Activated T-helper 1 cell treated with Interleukin-2 at 50 U/mL for 16 hours (primary cell): ENCODE measurements around the gene ARHGAP23.

Experiments
- DNase-seq: peaks from one replicate; pipeline ENCODE4 v3.0.0-alpha.2; 2020; ENCODE audit warnings: low read depth

The ARHGAP23 gene

GRCh38 chr17:38428112-38428642 is at the start of gene ARHGAP23:
ARHGAP23 (plus strand) TSS chr17:38428464; CDS start chr17:38428486, 22 bp downstream.
- peak; percentile 13 for DNase-seq

DNA sequence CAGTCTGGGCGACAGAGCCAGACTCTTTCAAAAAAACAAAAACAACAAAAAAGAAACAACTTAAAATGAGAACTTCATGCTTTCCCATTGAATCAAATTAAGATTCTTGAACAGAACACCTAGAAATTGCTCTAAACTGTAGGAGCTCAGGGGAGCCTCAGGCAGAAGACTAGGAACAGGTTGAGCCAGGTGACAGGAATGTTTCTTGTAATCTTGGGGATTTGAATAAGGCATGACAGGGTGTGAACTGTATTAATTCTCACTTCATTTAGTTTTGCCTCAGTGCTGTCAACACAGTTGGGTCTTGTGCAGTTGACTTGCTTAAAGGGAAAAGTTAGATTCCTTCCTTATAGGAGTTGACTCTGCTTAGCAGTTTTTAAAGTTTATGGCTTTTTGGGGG is 48.8 kb upstream of the ARHGAP23 start:
- DNase-seq = no peak

- DNase-seq = no peak
Measured at GRCh38 chr17:38395090-38395489, 33.2 kb upstream of the ARHGAP23 start.

DNA sequence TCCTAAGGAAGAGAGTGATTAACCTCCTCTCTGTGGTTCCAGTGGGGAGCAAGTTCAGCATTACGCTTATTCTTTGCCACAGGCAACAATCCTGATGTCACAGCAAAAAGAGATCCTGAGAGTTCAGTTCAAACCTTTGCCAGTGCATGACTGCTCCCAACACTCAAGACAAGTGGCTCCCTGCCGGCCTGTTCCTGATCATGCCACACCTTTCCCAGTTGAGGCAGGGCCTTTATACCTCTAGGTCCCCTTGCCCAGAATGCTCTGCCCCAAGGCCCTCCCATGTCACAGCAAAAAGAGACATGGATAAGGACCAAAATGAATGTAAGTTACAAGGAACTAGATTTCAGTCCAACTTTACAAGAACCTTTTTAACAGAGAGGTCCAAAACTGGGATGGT is 31.0 kb upstream of the ARHGAP23 start:
- DNase-seq = no peak

DNA sequence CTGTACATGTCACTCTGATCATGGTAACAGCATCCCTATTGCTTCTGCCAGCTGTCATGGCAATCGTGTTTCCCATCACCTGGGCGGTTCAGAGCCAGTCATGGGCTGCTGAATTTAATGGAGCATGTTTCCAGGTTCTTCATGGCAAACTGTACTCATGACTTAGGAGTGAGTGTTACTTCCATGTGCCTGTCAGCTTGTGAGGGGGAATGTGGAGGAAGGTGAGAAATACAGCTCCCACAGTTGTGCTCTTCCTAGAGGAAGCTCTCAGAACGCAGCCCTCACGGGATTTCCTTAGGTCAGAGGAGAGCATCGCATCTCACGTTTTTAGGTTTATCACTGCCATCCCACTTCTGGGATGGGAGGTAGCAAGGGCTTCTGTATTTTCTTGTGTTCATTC is 28.0 kb upstream of the ARHGAP23 start:
- no peak for DNase-seq

- no peak for DNase-seq
Measured at GRCh38 chr17:38401459-38401858, 26.8 kb upstream of the ARHGAP23 start.

DNA sequence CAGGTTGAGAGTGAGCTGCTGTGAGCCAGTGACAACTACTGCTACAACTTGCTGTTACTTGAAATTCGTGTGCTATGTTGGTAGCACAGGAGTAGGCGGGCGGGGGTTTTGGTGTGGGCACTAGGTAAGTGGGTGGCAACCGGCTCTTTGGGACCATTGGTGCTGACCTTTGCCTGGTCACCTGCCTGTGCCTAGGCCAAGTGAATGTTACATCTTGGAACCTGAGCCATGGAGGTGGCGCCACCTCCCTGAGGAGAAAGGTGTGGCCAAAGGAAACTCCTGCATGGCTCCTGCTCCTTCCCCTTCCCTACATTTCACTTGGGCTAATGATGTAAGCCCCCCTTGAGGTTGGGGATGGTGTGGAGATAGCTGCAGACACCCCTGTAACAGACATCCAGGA is 25.4 kb upstream of the ARHGAP23 start:
- no peak for DNase-seq

GRCh38 chr17:38403491-38403890 is 24.8 kb upstream of the ARHGAP23 start:
- DNase-seq = no peak

- no peak for DNase-seq
Measured at GRCh38 chr17:38404174-38404943, 23.9 kb upstream of the ARHGAP23 start.

DNA sequence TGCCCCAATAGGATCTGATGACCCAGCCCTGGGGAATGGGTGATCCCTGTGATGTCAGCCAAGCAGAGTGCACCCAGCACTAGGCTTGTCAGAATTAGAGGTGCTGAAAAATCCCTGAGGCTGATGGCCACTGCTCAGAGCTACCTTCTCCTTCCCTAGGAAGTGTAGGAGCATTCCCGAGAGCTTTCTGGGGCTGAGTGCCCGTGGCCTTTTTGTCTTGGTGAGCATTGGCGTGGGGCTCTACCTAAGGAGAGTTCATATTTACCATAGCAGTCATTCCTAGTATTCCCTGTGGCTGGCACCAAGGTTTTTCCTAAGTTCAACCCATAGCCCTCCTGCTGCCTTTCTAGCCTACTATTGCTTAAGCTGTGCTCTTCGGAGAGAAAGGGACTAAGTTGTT is 22.6 kb upstream of the ARHGAP23 start:
- no peak for DNase-seq

- no peak for DNase-seq
Measured at GRCh38 chr17:38410201-38410600, 18.1 kb upstream of the ARHGAP23 start.

GRCh38 chr17:38415250-38416194 is 12.7 kb upstream of the ARHGAP23 start:
- DNase-seq = no peak

DNA sequence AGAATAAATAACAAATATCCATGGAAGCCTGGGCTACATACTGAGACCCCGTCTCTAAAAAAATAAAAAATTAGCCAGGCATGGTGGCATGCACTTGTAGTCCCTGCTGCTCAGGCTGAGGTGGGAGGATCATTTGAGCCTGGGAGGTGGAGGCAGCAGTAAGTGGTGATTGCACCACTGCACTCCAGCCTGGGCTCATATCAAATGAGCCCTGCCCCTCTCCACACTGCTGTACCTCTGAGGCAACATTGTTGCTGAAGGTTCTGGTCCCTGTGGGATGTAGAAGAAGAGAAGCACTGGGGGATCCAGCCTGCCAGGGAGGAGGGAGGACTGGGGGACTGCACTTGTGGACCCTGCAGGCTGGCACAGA is 11.4 kb upstream of the ARHGAP23 start:
- DNase-seq = no peak

DNA sequence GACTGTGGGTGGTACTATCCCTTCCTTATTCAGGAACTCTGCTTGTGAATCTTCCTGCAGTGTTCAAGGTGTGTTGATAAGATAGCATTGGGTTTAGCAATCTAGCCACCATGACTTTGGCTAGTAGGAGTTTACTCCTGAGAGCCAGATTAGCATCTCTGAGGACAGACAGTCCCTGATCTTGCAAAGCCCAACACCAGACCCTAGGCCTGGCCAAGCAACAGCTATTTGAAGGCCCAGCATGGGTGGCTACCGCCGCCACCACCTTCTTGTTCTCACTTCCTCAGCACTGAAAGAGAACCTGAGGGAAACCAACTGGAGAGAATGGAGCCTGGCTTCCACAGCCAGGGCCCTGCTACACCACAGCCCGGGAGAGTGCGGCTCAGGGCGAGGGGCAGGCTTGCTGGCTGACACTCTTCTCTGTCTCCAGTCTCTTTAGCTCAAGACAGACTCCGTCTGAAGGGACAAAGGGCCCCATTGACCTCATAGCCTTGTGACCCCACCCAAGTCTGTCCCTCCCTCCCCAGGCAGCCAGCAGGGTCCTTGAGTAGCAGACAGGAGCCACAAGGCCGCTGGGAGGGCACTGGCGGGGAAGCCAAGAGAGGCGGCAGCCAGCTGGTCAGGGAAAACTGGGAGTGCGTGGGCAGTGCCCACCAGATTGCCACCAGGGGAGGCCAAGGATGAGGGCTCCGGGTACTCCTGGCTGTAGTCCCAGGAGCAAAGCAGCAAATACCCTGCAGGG is 10.9 kb upstream of the ARHGAP23 start:
- no peak for DNase-seq

GRCh38 chr17:38418062-38418692 is 10.1 kb upstream of the ARHGAP23 start:
- DNase-seq = no peak

DNA sequence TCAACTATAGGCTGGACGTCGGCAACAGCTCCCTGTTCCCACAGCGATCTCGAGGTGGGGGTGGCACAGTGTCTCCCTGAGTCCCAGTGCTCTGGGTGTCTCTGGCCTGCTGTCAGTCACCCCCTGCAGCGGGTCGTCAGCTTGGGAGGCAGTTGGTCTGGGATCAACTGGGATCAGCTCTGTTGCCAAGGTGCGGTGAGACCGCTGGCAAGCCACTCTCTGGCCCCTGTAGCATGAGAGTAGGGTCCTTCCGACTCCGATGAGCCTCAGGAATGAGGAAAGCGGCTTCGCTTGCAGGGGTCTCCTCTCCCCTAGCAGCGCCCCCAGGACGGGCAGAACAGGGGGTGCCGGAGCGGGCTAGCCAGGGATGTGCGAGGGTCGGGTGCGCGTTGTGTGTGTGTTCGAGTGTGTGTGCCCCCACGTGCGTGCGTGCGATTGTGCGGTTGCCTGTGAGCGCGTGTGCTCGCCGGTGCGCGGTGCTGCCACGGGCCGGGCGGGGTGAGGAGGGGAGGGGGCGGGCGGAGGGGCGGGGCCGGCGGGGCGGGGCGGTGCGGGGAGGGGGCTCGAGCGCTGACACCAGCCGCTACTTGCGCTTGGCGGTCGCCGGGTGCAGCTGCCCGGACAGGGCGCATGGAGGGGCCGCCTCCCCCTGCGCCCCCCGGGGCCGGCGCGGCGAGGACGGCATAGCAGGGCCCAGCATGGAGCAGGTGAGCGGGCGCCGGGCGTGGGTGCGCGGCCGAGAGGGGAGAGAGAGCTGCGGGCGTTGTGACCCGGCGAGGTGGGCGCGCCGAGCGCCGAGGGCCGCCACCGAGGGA is 9.4 kb upstream of the ARHGAP23 start:
- no peak for DNase-seq

GRCh38 chr17:38419508-38419981 is 8.7 kb upstream of the ARHGAP23 start:
- no peak for DNase-seq

- DNase-seq = no peak
Measured at GRCh38 chr17:38420518-38420917, 7.7 kb upstream of the ARHGAP23 start.

DNA sequence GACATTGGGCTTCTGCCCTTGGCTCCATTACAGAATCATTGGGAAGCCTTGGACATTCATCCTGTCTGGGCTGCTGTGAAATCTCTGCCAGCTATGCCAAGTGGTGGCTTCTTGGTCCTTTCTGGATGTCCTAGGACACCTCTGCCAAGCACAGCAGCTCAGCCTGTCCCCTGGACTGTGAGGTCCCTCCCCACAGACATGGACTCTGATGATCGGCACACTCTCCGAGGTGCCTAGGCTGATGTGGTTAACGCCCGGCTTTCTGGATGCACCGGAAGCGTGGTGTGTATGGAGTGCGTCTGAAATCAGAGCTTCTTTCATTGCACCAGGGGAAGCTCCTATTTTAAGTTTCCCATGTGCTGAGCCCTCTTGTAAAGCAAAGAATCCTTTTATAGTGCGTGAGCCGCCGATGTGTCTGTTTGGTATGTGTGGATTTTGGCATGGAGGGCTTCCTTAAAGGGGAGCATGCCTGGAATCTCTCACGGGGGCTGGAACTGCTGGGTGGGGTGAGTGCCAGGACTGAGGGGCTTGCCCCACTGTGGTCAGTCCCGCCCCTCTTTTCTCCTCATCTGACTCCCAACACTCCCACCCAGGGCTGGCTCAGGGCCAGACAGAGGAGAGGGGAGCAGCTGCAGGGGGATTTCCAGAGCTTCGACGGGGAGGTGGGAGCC is 7.0 kb upstream of the ARHGAP23 start:
- no peak for DNase-seq
